Measurements from ENCODE around the gene GTF3C1. TPM values are rescaled to one million over a fixed set of nuclear protein-coding genes. Genes with fewer than 3 reads are reported as not detected.

GTF3C1 gene
- polyA plus RNA-seq, 1 donor from 2014 or later: 54.0 TPM

GRCh38 chr16:27491894-27492587 lies 57.7 kb downstream of the GTF3C1 start:
- peaks cover 8% of the 10 kb centered on the region for H3K36me3 ChIP-seq (ENCODE audit: insufficient read depth, low read length)
- TF ChIP-seq SMC3 (conservative IDR thresholded peaks at IDR 0.05; ENCODE audit: poor library complexity): no peak
- TF ChIP-seq EZH2 (IDR thresholded peaks at IDR 0.05; ENCODE audit: borderline replicate concordance, insufficient read depth, low read length, poor library complexity, severe bottlenecking): no peak
- no peak for TF ChIP-seq MXI1 (conservative IDR thresholded peaks at IDR 0.05; ENCODE audit: poor library complexity, severe bottlenecking)
- TF ChIP-seq CTCF (IDR thresholded peaks at IDR 0.05; ENCODE audit: poor library complexity, severe bottlenecking): no peak
- no peak for TF ChIP-seq TAF1 (IDR thresholded peaks at IDR 0.05; ENCODE audit: low read depth)
- no peak for TF ChIP-seq REST (IDR thresholded peaks at IDR 0.05; ENCODE audit: borderline replicate concordance)
- no peak for TF ChIP-seq RAD21 (conservative IDR thresholded peaks at IDR 0.05)
- TF ChIP-seq POLR2AphosphoS5 (IDR thresholded peaks at IDR 0.05): no peak
- no peak for TF ChIP-seq EP300 (conservative IDR thresholded peaks at IDR 0.05; ENCODE audit: poor library complexity, severe bottlenecking)
- no peaks in the 10 kb centered on the region for H3K79me2 ChIP-seq (replicated peaks; ENCODE audit: insufficient read depth, low read length)
- H4K20me1 ChIP-seq (ENCODE audit: insufficient read depth): no peaks in the 10 kb centered on the region
- H3F3A ChIP-seq (ENCODE audit: insufficient read depth, low read length, poor library complexity, severe bottlenecking): no peaks in the 10 kb centered on the region
- no peak overlapping the region for H3K4me2 ChIP-seq (ENCODE audit: low read length)
- H3K4me3 ChIP-seq (ENCODE audit: low read length): no peak overlapping the region
- H2AFZ ChIP-seq (ENCODE audit: low read depth, low read length): no peak overlapping the region
- no peak overlapping the region for H3K27ac ChIP-seq (ENCODE audit: low read length)
- H3K9ac ChIP-seq (ENCODE audit: low read length): no peak overlapping the region
- H3K27me3 ChIP-seq (ENCODE audit: insufficient read depth, low read depth, low read length): no peaks in the 10 kb centered on the region
- H3K9me2 ChIP-seq (ENCODE audit: insufficient read depth, low read length): no peaks in the 10 kb centered on the region
- H3K9me3 ChIP-seq (ENCODE audit: low read length): no peaks in the 10 kb centered on the region

DNA sequence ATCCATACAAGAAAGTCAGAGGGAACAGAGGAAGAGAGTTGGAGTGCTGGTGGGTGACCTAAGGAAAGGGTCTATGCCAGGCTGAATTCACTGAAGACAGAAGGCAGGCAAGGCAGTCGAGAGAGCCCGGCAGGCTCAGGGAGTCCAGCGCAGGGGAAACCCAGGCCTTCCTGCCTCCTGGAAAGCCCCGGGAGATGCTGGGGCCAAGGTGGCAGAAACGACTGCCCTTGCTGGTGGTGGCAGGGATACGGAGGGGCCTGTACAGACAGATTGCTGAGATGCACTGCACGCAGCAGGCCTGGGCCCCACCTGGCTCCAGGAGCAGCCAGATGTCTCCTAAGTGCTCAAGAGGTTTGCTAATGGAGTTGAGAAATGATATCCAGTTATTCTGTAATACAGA lies 59.8 kb downstream of the GTF3C1 start:
- Histone ChIP-seq H3K27ac (ENCODE audit: low read length) (no peak overlapping the region), H3F3A (ENCODE audit: insufficient read depth, low read length, poor library complexity, severe bottlenecking) (no peaks in the 10 kb centered on the region), H3K4me3 (ENCODE audit: low read length) (no peak overlapping the region), H3K9me3 (ENCODE audit: low read length) (no peaks in the 10 kb centered on the region), H4K20me1 (ENCODE audit: insufficient read depth) (no peaks in the 10 kb centered on the region), H3K79me2 (replicated peaks; ENCODE audit: insufficient read depth, low read length) (no peaks in the 10 kb centered on the region), H3K27me3 (ENCODE audit: insufficient read depth, low read depth, low read length) (no peaks in the 10 kb centered on the region), H3K9ac (ENCODE audit: low read length) (no peak overlapping the region), H2AFZ (ENCODE audit: low read depth, low read length) (no peak overlapping the region), H3K36me3 (ENCODE audit: insufficient read depth, low read length) (peaks cover 8% of the 10 kb centered on the region), H3K9me2 (ENCODE audit: insufficient read depth, low read length) (no peaks in the 10 kb centered on the region), H3K4me2 (ENCODE audit: low read length) (no peak overlapping the region)
- TF ChIP-seq REST (IDR thresholded peaks at IDR 0.05; ENCODE audit: borderline replicate concordance) (no peak), POLR2AphosphoS5 (IDR thresholded peaks at IDR 0.05) (no peak), RAD21 (conservative IDR thresholded peaks at IDR 0.05) (no peak), EZH2 (IDR thresholded peaks at IDR 0.05; ENCODE audit: borderline replicate concordance, insufficient read depth, low read length, poor library complexity, severe bottlenecking) (no peak), CTCF (IDR thresholded peaks at IDR 0.05; ENCODE audit: poor library complexity, severe bottlenecking) (no peak), SMC3 (conservative IDR thresholded peaks at IDR 0.05; ENCODE audit: poor library complexity) (no peak), MXI1 (conservative IDR thresholded peaks at IDR 0.05; ENCODE audit: poor library complexity, severe bottlenecking) (no peak), EP300 (conservative IDR thresholded peaks at IDR 0.05; ENCODE audit: poor library complexity, severe bottlenecking) (no peak), TAF1 (IDR thresholded peaks at IDR 0.05; ENCODE audit: low read depth) (no peak)
